H1 (cell line): ENCODE data around the gene OR52M1. TPM values are rescaled to one million over a fixed set of nuclear protein-coding genes. Genes with fewer than 3 reads are reported as not detected.

Source experiments
- CHD7 ChIP-seq: fragments of 300-600 bp; sonication (generic); IDR thresholded peaks from 2 replicates; pipeline ENCODE4 v1.7.1; 2012; ENCODE audit warnings: low read length, moderate library complexity, mild to moderate bottlenecking, inconsistent platforms; ENCODE audit not compliant: insufficient replicate concordance
- JUN ChIP-seq: IDR thresholded peaks from 2 replicates; pipeline ENCODE4 v1.6.1; 2011; ENCODE audit warnings: low read depth, mild to moderate bottlenecking, improper control_type of control experiment, low read length
- TAF7 ChIP-seq: optimal IDR thresholded peaks from 2 replicates; pipeline ENCODE3; 2011; ENCODE audit warnings: low read depth, mild to moderate bottlenecking, inconsistent platforms, low read length, moderate library complexity, borderline replicate concordance
- TCF12 ChIP-seq: IDR thresholded peaks from 2 replicates; pipeline ENCODE4 v1.6.1; 2011; ENCODE audit warnings: low read depth, mild to moderate bottlenecking, low read length
- polyA plus RNA-seq, 7 experiments: library from polyadenylated mRNA; depleted of rRNA in 3 of 7; stranded (reverse) in 5 of 7; unstranded in 2 of 7; fragments of >200 nt in 5 of 7; fragments of 200-250 nt in 2 of 7; gene quantifications; 1 replicate in 5 of 7; 2 replicates in 1 of 7; 4 replicates in 1 of 7; pipeline versions ENCODE4 v1.2.1 to v1.2.3, GENCODE V29; 2011 to 2013; ENCODE audit warnings: missing spikeins in 2 of 7, mixed read lengths in 2 of 7
- total RNA-seq: library from RNA; stranded (reverse); fragmentation: NEBNext Ultra II Directional; extraction: Animal tissue kit (Norgen Biotek cat#: 25700); gene quantifications from 2 replicates; pipeline ENCODE4 v1.2.1, GENCODE V29; 2021

The OR52M1 gene
- total and polyA plus RNA-seq, 2 of the 8 experiments (the other 6 are each of a cell fraction or from before 2014, with no cell fraction given) = not detected

- TF ChIP-seq CHD7 (no peak), TCF12 (no peak), TAF7 (no peak), JUN (no peak)
These were observed 3.9 kb upstream of the OR52M1 start (continued) for GRCh38 chr11:4541071-4541470.
